ENCODE measurements around the gene AKAP13. TPM values are rescaled to one million over a fixed set of nuclear protein-coding genes. Genes with fewer than 3 reads are reported as not detected.

Gene AKAP13
- total RNA-seq, 1 donor from 2014 or later, result 114 TPM

DNA sequence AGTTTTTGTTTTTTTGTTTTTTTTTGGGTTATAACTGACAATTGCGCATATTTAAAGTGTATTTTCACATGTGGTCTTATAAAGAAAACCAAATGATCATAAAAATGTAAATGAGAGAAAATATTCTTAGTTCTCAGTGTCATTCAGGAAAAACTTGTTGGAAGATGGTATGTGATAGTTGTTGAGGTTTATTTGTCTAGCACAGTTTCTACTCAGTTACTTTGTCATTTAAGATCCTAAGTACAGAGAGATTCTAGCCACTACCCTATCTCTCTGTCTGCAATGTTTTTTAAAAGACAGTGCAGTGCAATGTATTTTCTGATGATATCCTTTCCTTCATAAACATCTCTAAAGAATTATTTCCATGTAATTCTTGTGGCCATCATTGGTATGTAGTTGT is 46.1 kb downstream of the AKAP13 start:
- DNase-seq (ENCODE audit: low spot score, unreplicated experiment), result no peak
- peaks cover 1% of the 10 kb centered on the region for H3K36me3 Mint-ChIP-seq (ENCODE audit: insufficient read depth)
- H3K9me3 Mint-ChIP-seq (ENCODE audit: low read depth), result no peaks in the 10 kb centered on the region
- H3K27me3 Mint-ChIP-seq, result no peaks in the 10 kb centered on the region
- no peak overlapping the region for H3K27ac Mint-ChIP-seq
- TF ChIP-seq, protein P1, sequence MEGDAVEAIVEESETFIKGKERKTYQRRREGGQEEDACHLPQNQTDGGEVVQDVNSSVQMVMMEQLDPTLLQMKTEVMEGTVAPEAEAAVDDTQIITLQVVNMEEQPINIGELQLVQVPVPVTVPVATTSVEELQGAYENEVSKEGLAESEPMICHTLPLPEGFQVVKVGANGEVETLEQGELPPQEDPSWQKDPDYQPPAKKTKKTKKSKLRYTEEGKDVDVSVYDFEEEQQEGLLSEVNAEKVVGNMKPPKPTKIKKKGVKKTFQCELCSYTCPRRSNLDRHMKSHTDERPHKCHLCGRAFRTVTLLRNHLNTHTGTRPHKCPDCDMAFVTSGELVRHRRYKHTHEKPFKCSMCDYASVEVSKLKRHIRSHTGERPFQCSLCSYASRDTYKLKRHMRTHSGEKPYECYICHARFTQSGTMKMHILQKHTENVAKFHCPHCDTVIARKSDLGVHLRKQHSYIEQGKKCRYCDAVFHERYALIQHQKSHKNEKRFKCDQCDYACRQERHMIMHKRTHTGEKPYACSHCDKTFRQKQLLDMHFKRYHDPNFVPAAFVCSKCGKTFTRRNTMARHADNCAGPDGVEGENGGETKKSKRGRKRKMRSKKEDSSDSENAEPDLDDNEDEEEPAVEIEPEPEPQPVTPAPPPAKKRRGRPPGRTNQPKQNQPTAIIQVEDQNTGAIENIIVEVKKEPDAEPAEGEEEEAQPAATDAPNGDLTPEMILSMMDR (IDR thresholded peaks at IDR 0.05; ENCODE audit: unreplicated experiment), result no peak
- H3K4me3 Mint-ChIP-seq (ENCODE audit: low read depth), result no peak overlapping the region
- peaks cover 28% of the 10 kb centered on the region for H3K4me1 Mint-ChIP-seq (ENCODE audit: low read depth)

DNA sequence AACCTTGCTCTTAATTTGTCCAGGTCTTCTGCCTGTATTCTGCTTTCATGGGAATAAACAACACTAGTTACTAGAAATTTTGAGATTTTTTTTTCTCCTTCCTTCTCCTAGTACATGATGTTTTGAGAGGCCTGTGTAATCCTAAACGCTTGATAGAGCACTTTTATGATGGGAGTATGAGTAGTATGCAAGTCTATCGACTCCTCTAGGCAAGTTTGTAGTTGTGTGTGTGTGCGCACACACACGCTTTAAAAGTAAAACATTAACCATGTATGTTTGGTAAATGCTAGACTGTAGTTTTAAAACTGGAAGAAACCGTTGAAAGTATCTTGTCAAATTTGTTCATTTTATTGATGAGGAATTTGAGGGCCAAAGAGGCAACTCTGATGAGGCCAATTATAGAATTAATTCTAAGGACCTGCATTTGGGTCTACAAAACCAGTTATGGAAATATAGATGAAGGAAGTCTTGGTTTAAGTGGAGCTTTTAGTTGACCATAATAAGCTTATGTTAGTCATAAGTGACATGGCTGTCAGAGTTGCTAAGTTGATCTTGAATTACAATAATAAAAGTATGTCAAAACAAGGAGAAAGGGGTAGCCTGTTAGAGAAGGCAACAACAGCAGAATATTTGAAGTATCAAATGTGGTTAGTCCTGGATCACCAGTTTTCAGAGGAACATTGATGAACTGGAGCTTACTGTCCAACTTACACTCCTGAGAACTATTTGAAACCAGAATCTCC is 47.1 kb downstream of the AKAP13 start:
- no peak overlapping the region for H3K4me3 Mint-ChIP-seq (ENCODE audit: low read depth)
- TF ChIP-seq, protein P1 (IDR thresholded peaks at IDR 0.05; ENCODE audit: unreplicated experiment), result no peak
- no peak for DNase-seq (ENCODE audit: low spot score, unreplicated experiment)
- no peaks in the 10 kb centered on the region for H3K27me3 Mint-ChIP-seq
- no peak overlapping the region for H3K27ac Mint-ChIP-seq
- H3K36me3 Mint-ChIP-seq (ENCODE audit: insufficient read depth), result peaks cover 3% of the 10 kb centered on the region
- peaks cover 20% of the 10 kb centered on the region for H3K4me1 Mint-ChIP-seq (ENCODE audit: low read depth)
- H3K9me3 Mint-ChIP-seq (ENCODE audit: low read depth), result peaks cover 3% of the 10 kb centered on the region

DNA sequence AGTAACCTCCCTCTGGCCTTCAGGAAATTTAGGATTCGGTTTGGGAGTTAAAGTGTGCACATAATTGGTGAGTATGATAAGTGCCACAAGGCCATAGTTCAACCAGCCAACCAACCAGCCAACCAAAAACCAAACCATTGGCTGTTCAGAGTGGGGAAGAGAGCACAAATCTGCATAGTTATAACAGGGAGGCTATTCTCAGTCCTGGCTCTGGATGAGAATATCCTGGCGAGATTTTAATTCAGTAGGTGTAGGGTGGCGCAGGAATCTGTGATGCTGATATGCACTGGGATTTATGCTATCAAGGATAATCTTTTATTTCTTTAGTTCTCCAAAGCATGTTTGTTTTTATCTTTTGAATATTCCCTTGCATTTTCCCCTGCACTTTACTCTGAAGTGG is 49.1 kb downstream of the AKAP13 start:
- H3K4me1 Mint-ChIP-seq (ENCODE audit: low read depth), result peaks cover 15% of the 10 kb centered on the region
- H3K27ac Mint-ChIP-seq, result no peak overlapping the region
- peaks cover 7% of the 10 kb centered on the region for H3K36me3 Mint-ChIP-seq (ENCODE audit: insufficient read depth)
- TF ChIP-seq, protein P1 (IDR thresholded peaks at IDR 0.05; ENCODE audit: unreplicated experiment), result no peak
- DNase-seq (ENCODE audit: low spot score, unreplicated experiment), result no peak
- peaks cover 8% of the 10 kb centered on the region for H3K9me3 Mint-ChIP-seq (ENCODE audit: low read depth)
- no peak overlapping the region for H3K4me3 Mint-ChIP-seq (ENCODE audit: low read depth)
- H3K27me3 Mint-ChIP-seq, result no peaks in the 10 kb centered on the region

DNA sequence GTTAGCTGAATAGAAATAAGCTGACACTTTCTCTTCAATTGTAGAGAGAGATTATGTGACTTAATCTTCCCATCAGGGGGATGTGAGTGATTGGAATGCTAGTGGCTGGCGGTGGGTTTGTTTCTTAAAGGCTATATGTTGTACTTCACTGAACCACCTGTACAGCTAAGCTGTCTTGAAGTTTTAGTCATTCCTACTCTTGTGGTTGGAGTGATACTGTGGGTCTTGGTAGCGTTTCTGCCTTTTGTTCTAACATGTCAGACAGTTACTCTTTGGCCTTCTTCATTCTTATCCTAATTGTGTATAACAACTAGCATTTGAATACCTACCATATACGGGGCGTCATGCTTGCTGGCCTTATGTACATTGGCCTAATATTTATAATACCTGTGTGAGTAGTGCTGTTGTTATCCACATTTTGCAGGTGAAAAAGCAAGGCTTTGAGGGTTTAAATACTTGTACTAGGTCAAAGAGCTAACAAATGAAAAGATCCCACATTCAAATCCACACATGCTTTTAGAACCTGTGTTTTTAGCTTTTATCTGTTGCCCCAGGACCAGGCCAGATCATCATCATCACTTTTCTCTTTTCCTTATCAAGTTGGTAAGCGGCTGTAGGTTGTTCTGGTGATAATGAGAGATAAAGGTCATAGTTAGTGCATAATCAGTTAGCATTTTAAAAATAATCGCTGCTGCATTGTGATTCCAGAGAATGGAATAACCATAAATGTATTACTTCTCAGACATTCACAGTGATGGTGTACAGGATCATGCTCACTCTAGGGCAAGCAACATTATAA is 50.2 kb downstream of the AKAP13 start:
- TF ChIP-seq, protein P1 (IDR thresholded peaks at IDR 0.05; ENCODE audit: unreplicated experiment), result no peak
- DNase-seq (ENCODE audit: low spot score, unreplicated experiment), result no peak
- Mint-ChIP-seq H3K36me3 (ENCODE audit: insufficient read depth) (peaks cover 7% of the 10 kb centered on the region), H3K27ac (peak overlapping the region; percentile 10), H3K27me3 (no peaks in the 10 kb centered on the region), H3K4me1 (ENCODE audit: low read depth) (peaks cover 15% of the 10 kb centered on the region), H3K9me3 (ENCODE audit: low read depth) (peaks cover 8% of the 10 kb centered on the region), H3K4me3 (ENCODE audit: low read depth) (no peak overlapping the region)

DNA sequence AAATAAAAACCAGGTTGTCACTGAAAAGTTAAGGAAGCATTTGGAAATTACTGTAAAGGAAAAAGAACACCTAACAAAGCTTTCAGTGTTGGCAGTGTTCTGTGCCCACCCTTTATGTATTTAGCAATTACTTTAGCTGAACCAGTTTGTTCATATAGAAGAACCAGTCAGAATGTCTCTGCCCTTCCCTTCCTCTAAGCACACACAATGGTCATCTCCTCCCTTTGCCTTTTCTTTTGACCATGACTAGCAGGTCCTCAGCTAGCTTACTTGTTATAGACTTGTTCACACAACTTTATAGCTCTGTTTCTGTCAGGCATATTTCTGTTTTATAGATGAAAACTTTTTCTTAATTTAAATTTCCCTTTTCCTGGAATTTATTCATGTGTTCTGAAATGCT is 59.6 kb downstream of the AKAP13 start:
- TF ChIP-seq, protein P1 (IDR thresholded peaks at IDR 0.05; ENCODE audit: unreplicated experiment), result no peak
- no peak for DNase-seq (ENCODE audit: low spot score, unreplicated experiment)
- no peaks in the 10 kb centered on the region for H3K27me3 Mint-ChIP-seq
- H3K9me3 Mint-ChIP-seq (ENCODE audit: low read depth), result no peaks in the 10 kb centered on the region
- H3K36me3 Mint-ChIP-seq (ENCODE audit: insufficient read depth), result no peaks in the 10 kb centered on the region
- H3K27ac Mint-ChIP-seq, result no peak overlapping the region
- H3K4me1 Mint-ChIP-seq (ENCODE audit: low read depth), result peaks cover 27% of the 10 kb centered on the region
- H3K4me3 Mint-ChIP-seq (ENCODE audit: low read depth), result no peak overlapping the region

All from progenitor cell of endocrine pancreas (in vitro differentiated cells).